CD4-positive, alpha-beta T cell treated with Interleukin-21 for 1 hour (primary cell): ENCODE results near the gene SFRP5.
A peak's percentile ranks its signal among the peaks of the same experiment; 100 is the strongest.

ENCODE experiments used
- DNase-seq: peaks from one replicate; pipeline ENCODE4 v3.0.0-alpha.2; 2020

The SFRP5 gene

GRCh38 chr10:97785231-97785630 is 13.4 kb upstream of the SFRP5 start:
- DNase-seq = no peak

GRCh38 chr10:97784200-97784810 is 12.5 kb upstream of the SFRP5 start:
- no peak for DNase-seq

GRCh38 chr10:97782455-97783228 is 10.8 kb upstream of the SFRP5 start:
- DNase-seq = no peak

GRCh38 chr10:97781618-97782331 is 10.0 kb upstream of the SFRP5 start:
- DNase-seq = peak; percentile 16

GRCh38 chr10:97780841-97781617 is 9.2 kb upstream of the SFRP5 start:
- no peak for DNase-seq

GRCh38 chr10:97779975-97780374 is 8.2 kb upstream of the SFRP5 start:
- DNase-seq = no peak

GRCh38 chr10:97779492-97779891 is 7.7 kb upstream of the SFRP5 start:
- no peak for DNase-seq

- no peak for DNase-seq
Measured at GRCh38 chr10:97778452-97779302, 6.9 kb upstream of the SFRP5 start.

- DNase-seq = no peak
Measured at GRCh38 chr10:97777143-97777542, 5.3 kb upstream of the SFRP5 start.

GRCh38 chr10:97774811-97775294 is 3.1 kb upstream of the SFRP5 start:
- DNase-seq = no peak

GRCh38 chr10:97773096-97773495 is 1.3 kb upstream of the SFRP5 start:
- no peak for DNase-seq

- no peak for DNase-seq
Measured at GRCh38 chr10:97771055-97771891, 526 bp downstream of the SFRP5 start.

GRCh38 chr10:97770255-97770654 is 1.5 kb downstream of the SFRP5 start:
- no peak for DNase-seq

GRCh38 chr10:97768322-97769315 is 3.2 kb downstream of the SFRP5 start:
- no peak for DNase-seq

GRCh38 chr10:97766996-97767924 is 4.5 kb downstream of the SFRP5 start:
- no peak for DNase-seq

- DNase-seq = no peak
Measured at GRCh38 chr10:97766106-97766810, 5.5 kb downstream of the SFRP5 start.

GRCh38 chr10:97765201-97765600 is 6.6 kb downstream of the SFRP5 start:
- DNase-seq = no peak

- no peak for DNase-seq
Measured at GRCh38 chr10:97764519-97764931, 7.3 kb downstream of the SFRP5 start.
